IMR-90 (cell line): ENCODE measurements around the gene FLT1.

ENCODE experiments used
- CEBPB ChIP-seq: IDR thresholded peaks from 2 replicates; pipeline ENCODE4 v1.6.1; 2012; ENCODE audit warnings: low read depth, low read length, improper control_type of control experiment
- CTCF ChIP-seq: conservative IDR thresholded peaks from 2 replicates; pipeline ENCODE4 v1.5.1; 2012; ENCODE audit warnings: mild to moderate bottlenecking, low read depth, low read length, improper control_type of control experiment
- RFX5 ChIP-seq: IDR thresholded peaks from 2 replicates; pipeline ENCODE4 v1.8.0; 2012; ENCODE audit warnings: low read depth, mild to moderate bottlenecking, low read length, moderate library complexity

- TF ChIP-seq CTCF, result no peak
- no peak for TF ChIP-seq CEBPB
- no peak for TF ChIP-seq RFX5
These were observed 180.0 kb downstream of the FLT1 start for GRCh38 chr13:28314879-28315278.
